Suprapubic skin (tissue), 4 donors: ENCODE measurements around the gene GRM5. TPM values are rescaled to one million over a fixed set of nuclear protein-coding genes. Genes with fewer than 3 reads are reported as not detected.
"Not testable (repeated sequence)": the region's sequence is repeated elsewhere in the genome, so short reads cannot be mapped to it uniquely, and the experiment has no call there.

ENCODE experiments used
- DNase-seq, 2 donors: peaks; one replicate each; pipeline ENCODE4 v3.0.0-alpha.2; 2019; ENCODE audit warnings: low spot score in 2 of 2
- H3K27ac ChIP-seq: fragments of 200-600 bp; sonication (generic); one replicate; pipeline ENCODE4 v1.5.1; 2019
- H3K27me3 ChIP-seq: fragments of 200-600 bp; sonication (generic); one replicate; pipeline ENCODE4 v1.5.1; 2019
- H3K36me3 ChIP-seq: fragments of 200-600 bp; sonication (generic); one replicate; pipeline ENCODE4 v1.5.1; 2019
- H3K4me1 ChIP-seq: fragments of 200-600 bp; sonication (generic); one replicate; pipeline ENCODE4 v1.5.1; 2019
- H3K4me3 ChIP-seq: fragments of 200-600 bp; sonication (generic); one replicate; pipeline ENCODE4 v1.5.1; 2019; ENCODE audit warnings: mild to moderate bottlenecking
- H3K9me3 ChIP-seq: fragments of 200-600 bp; sonication (generic); one replicate; pipeline ENCODE4 v1.5.1; 2019
- EP300 ChIP-seq: sonication (generic); formaldehyde crosslinking; IDR thresholded peaks from one replicate; pipeline ENCODE4 v1.6.1; 2017; ENCODE audit warnings: antibody characterized with exemption
- POLR2A ChIP-seq, 2 donors: fragments of 450-650 bp; IDR thresholded peaks; one replicate each; pipeline ENCODE4 v1.6.1; 2017; ENCODE audit warnings: antibody characterized with exemption in 2 of 2, mild to moderate bottlenecking in 2 of 2, moderate library complexity in 2 of 2
- POLR2AphosphoS5 ChIP-seq, 3 donors: sonication (generic); formaldehyde crosslinking; IDR thresholded peaks; one replicate each; pipeline ENCODE4 v1.6.1; 2017; ENCODE audit warnings: antibody characterized with exemption in 3 of 3
- WGBS: methylation state at CpG from one replicate; pipeline ENCODE4 v1.1.5; 2018; 5-methylcytosine and 5-hydroxymethylcytosine counted together
- total RNA-seq, 4 donors: library from RNA; depleted of rRNA; stranded (reverse); fragments of >200 nt; gene quantifications; one replicate each; pipeline ENCODE4 v1.1.0, GENCODE V29; 2016
- TF ChIP-seq, protein P1 (sequence below), 2 donors: fragments of 200-600 bp in 1 of 2; fragments of 450-650 bp in 1 of 2; sonication (generic) in 1 of 2; IDR thresholded peaks; one replicate each; pipeline ENCODE4 v1.5.1; 2016 to 2019; ENCODE audit warnings: antibody characterized with exemption in 2 of 2, mild to moderate bottlenecking in 1 of 2, moderate library complexity in 1 of 2

Gene GRM5
- total RNA-seq, 4 donors from 2014 or later = not detected

DNA sequence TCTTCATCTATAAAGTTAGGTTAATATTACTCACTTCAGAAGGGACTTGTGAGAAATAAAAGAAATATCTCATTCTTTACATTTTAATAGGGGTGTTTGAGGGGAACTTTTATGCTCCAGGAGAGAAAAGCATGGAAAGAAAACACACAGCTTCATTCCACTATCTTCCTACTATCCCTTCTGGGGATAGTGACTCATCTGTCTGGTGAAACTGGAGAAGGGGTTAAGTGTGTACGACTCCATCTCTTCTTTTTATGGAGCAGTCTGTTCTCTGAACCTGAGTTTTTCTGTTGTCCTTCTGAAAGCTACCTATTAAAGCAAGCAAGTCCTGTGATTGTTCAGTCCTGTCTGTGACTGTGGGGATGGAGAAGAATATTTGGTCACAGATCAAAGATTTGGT lies 227.6 kb downstream of the GRM5 start:
- H3K27ac ChIP-seq, H3K36me3 ChIP-seq, H3K4me3 ChIP-seq, H3K27me3 ChIP-seq, H3K4me1 ChIP-seq, DNase-seq, H3K9me3 ChIP-seq: not testable (repeated sequence)
- WGBS = 53% methylated on average over 1 of the region's 1 CpG

DNA sequence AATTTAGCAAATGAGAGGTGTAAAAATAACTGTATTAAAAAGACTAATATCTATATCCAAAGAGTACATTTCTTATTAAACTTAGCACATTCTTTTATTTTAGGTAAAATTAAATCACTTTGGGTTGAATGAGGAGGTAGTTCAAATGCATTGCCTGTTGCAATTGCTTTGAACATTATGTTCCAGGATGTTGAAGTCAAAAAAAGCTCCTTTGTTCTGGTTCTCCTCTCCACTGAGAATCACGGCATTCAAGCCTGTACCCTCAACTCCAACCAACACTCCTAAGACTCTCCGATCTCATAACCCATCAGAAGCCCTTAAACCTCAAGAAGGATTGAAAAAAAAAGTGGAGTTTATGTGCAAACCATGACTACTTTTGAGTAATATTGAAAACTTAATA lies 230.1 kb downstream of the GRM5 start:
- DNase-seq, H3K4me3 ChIP-seq, H3K27me3 ChIP-seq, H3K27ac ChIP-seq, H3K9me3 ChIP-seq, H3K36me3 ChIP-seq, H3K4me1 ChIP-seq: not testable (repeated sequence)
- WGBS = 78% methylated on average over 2 of the region's 2 CpGs

DNA sequence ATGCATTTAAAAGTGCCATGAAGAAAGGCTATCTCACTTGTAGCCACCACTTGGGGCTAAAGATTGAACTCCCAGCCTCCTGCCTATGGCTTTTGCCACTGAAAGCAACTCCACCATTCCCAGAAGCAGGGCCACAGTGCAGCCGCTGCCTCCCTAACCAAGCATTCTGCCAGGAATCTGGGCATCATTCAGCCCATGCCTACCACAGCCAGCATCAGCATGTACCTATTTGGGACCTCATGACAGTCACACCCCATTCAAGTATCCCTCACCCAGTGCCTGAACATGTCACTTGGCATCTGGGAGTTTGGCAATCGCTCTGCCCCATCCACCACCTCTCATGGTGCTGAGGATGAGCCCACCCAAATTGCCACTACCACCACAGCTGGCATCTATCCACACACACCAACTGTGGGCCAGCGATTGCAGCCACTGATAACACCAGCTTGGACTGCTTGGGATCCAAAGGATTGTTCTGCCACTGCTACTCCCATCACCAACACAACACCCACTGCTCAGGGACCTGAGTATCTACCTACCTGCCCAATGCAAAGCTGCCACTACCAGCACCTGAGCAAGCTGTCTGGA lies 234.4 kb downstream of the GRM5 start:
- peak in 1 of 2 donors; percentile 44 for DNase-seq
- Histone ChIP-seq H3K4me1 (no peaks in the 10 kb centered on the region), H3K27ac (no peak overlapping the region), H3K4me3 (no peak overlapping the region), H3K27me3 (no peaks in the 10 kb centered on the region), H3K36me3 (no peaks in the 10 kb centered on the region), H3K9me3 (no peaks in the 10 kb centered on the region)
- WGBS = 33% methylated on average over 1 of the region's 3 CpGs
- TF ChIP-seq, protein P1, sequence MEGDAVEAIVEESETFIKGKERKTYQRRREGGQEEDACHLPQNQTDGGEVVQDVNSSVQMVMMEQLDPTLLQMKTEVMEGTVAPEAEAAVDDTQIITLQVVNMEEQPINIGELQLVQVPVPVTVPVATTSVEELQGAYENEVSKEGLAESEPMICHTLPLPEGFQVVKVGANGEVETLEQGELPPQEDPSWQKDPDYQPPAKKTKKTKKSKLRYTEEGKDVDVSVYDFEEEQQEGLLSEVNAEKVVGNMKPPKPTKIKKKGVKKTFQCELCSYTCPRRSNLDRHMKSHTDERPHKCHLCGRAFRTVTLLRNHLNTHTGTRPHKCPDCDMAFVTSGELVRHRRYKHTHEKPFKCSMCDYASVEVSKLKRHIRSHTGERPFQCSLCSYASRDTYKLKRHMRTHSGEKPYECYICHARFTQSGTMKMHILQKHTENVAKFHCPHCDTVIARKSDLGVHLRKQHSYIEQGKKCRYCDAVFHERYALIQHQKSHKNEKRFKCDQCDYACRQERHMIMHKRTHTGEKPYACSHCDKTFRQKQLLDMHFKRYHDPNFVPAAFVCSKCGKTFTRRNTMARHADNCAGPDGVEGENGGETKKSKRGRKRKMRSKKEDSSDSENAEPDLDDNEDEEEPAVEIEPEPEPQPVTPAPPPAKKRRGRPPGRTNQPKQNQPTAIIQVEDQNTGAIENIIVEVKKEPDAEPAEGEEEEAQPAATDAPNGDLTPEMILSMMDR (IDR thresholded peaks at IDR 0.05) = no peak
- TF ChIP-seq EP300 (no peak), POLR2A (IDR thresholded peaks at IDR 0.05) (no peak), POLR2AphosphoS5 (IDR thresholded peaks at IDR 0.05) (no peak)

DNA sequence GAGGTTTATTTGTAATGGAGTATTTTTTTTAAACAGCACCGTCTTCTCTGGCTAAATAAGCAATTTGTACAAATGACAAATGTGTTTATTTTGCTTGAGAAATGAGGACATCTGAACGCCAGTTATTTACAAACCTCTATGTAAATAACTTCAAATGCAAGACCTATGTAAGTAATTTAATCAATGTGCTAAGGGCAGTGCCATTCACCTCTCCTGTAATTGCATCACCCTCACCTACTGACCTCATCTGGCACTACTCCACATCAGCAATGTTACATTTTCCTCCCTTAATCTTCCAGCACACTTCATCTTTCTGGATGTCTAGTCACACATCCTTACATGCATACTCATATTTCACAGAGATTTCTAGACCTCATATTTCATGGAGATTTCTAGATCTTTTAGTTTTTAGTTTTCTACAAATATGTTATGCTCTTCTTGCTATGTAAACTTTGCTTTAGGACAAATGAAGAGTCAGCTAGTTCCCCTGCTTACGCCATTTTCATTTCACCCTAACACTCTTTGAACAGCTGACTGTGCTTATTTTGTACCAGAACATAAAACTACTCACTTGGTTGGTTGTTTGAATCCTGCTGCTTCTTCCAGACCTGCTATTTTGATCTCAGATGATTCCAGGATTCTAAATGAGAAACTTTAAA lies 238.6 kb downstream of the GRM5 start:
- no peaks in the 10 kb centered on the region for H3K27me3 ChIP-seq
- 55% methylated on average over 3 of the region's 3 CpGs for WGBS

DNA sequence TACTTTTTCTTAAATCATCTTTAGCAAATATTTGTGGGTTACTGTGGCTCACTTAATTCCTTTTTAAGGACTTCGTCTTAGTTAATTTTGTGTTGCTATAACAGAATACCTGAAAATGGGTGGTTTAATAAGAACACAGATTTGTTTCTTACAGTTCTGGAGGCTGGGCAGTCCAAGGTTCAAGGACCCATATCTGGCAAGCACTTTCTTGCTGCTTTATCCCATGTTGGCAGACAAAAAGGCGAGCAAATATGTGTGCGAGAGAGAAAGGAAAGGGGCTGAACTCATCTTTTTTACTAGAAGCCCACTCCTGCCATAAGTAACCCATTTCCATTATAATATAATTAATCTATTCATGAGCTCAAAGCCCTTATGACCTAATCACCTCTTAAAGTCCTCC lies 246.2 kb downstream of the GRM5 start:
- TF ChIP-seq EP300 (no peak), POLR2A (IDR thresholded peaks at IDR 0.05) (no peak)
- TF ChIP-seq, protein P1 (IDR thresholded peaks at IDR 0.05) = no peak
- 92% methylated on average over 3 of the region's 3 CpGs for WGBS
- no peak for DNase-seq
- Histone ChIP-seq H3K27me3 (no peaks in the 10 kb centered on the region), H3K4me3 (no peak overlapping the region), H3K4me1 (no peaks in the 10 kb centered on the region), H3K36me3 (no peaks in the 10 kb centered on the region), H3K27ac (no peak overlapping the region), H3K9me3 (no peaks in the 10 kb centered on the region)

More for the DNA sequence above, 238.6 kb downstream of the GRM5 start:
- Histone ChIP-seq H3K36me3 (no peaks in the 10 kb centered on the region), H3K27ac (no peak overlapping the region), H3K9me3 (no peaks in the 10 kb centered on the region), H3K4me1 (no peaks in the 10 kb centered on the region), H3K4me3 (no peak overlapping the region)
- TF ChIP-seq EP300 (no peak), POLR2AphosphoS5 (IDR thresholded peaks at IDR 0.05) (no peak)
- TF ChIP-seq, protein P1 (IDR thresholded peaks at IDR 0.05) = no peak
- no peak for DNase-seq

DNA sequence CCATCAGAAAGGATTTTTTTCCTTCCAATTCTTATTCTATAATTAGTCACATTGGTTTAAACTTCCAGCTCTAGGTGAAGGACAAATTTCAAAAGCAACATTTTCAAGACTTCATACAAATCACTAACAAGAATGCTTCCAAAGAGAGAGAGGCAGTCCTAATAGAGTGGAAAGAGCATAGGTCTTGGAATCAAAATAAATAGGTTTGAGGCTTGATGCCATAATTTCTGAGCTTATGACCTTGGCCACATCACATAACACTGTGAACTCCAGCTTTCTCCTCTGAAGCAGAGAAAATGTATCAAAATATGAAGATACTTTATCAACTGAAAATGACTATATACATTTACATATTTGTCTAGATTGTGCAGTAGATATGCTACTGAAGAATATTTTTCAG lies 246.8 kb downstream of the GRM5 start:
- no peaks in the 10 kb centered on the region for H3K9me3 ChIP-seq
- no peak overlapping the region for H3K4me3 ChIP-seq
- TF ChIP-seq EP300 (no peak), POLR2A (IDR thresholded peaks at IDR 0.05) (no peak), POLR2AphosphoS5 (IDR thresholded peaks at IDR 0.05) (no peak)
- TF ChIP-seq, protein P1 (IDR thresholded peaks at IDR 0.05) = no peak
- no peaks in the 10 kb centered on the region for H3K27me3 ChIP-seq
- H3K4me1 ChIP-seq = no peaks in the 10 kb centered on the region
- H3K27ac ChIP-seq = no peak overlapping the region
- no peak for DNase-seq
- no peaks in the 10 kb centered on the region for H3K36me3 ChIP-seq
